ENCODE results near the gene CABLES2. TPM values are rescaled to one million over a fixed set of nuclear protein-coding genes. Genes with fewer than 3 reads are reported as not detected.

CABLES2 gene
- total RNA-seq, 1 experiment from 2014 or later, result 8.9 TPM

DNA sequence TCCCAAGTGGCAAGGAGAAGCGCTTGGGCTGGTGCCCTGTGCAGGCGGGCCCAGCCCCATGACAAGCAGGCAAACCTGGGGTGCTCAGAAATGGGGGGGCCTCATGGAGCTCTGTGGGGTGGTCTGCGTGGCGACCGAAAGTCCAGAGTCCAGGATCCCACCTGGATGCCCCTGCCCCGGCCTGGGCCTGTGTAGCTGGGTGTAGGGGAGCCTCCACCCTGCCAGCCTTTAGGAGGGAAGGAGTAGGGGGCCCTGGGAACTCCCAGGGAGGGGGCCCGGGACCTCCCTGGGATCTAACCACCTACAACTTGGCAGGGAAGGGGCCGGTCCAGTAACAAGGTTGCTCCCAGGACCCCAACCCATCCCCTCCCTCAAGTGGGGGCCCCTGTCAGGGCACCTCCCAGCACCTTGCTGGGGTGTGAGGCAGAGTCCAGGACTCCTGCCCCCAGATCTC is 35.5 kb downstream of the CABLES2 start:
- H3K9me2 ChIP-seq (ENCODE audit: insufficient read depth), result no peaks in the 10 kb centered on the region
- ChIA-PET POLR2A (no interaction called here), RAD21 (ENCODE audit: low non-redundant PET in 1 of 2, low total read pairs in 2 of 2, uncharacterized antibody in 2 of 2, unreplicated experiment in 2 of 2) (no interaction called here), CTCF (interaction anchor here (1.5 kb wide), 1 partner anchor 11 kb away, joined by 4 read pairs; no protein-coding TSS in a partner anchor)
- no peak for TF ChIP-seq SIN3A (IDR thresholded peaks at IDR 0.05; ENCODE audit: low read depth)
- TF ChIP-seq POLR2A (IDR thresholded peaks at IDR 0.05; ENCODE audit: borderline replicate concordance, extremely low read depth, insufficient read depth, insufficient read length), result no peak
- TF ChIP-seq EZH2 (IDR thresholded peaks at IDR 0.05), result no peak
- no peak for TF ChIP-seq CBX3 (IDR thresholded peaks at IDR 0.05; ENCODE audit: low read depth)
- TF ChIP-seq YY1 (IDR thresholded peaks at IDR 0.05; ENCODE audit: extremely low read depth, insufficient replicate concordance, low read depth, low read length), result no peak
- no peak overlapping the region for H3K9ac ChIP-seq (ENCODE audit: low read length)
- no TSS peak for BruUV-seq (replicated peaks)
- peaks cover 4% of the 10 kb centered on the region; the same call in 1 of the 2 replicates for H3K79me2 ChIP-seq (ENCODE audit: insufficient read depth, low read length)
- ATAC-seq (no peak), DNase-seq (ENCODE audit: low read depth, low spot score) (no peak)
- no peaks in the 10 kb centered on the region for H3K9me3 ChIP-seq (ENCODE audit: control insufficient read depth in 1 of 2, insufficient read depth in 1 of 2, low read depth in 1 of 2, low read length in 2 of 2)
- no peak overlapping the region for H2AFZ ChIP-seq (ENCODE audit: low read depth, low read length, poor library complexity, severe bottlenecking)
- H3K36me3 ChIP-seq (ENCODE audit: control insufficient read depth in 1 of 2, insufficient read depth in 2 of 2, low read length in 2 of 2), result no peaks in the 10 kb centered on the region
- no peaks in the 10 kb centered on the region for H4K20me1 ChIP-seq (ENCODE audit: insufficient read depth)
- H3K27me3 ChIP-seq (ENCODE audit: insufficient read depth, low read length), result no peaks in the 10 kb centered on the region
- no peak overlapping the region for H3K4me3 ChIP-seq (replicated peaks in 1 of 2; ENCODE audit: low read depth in 1 of 2, low read length in 2 of 2)
- H3K27ac ChIP-seq (ENCODE audit: low read depth, low read length), result no peak overlapping the region
- peaks cover 41 to 62% of the 10 kb centered on the region in 2 experiments for H3K4me1 ChIP-seq (ENCODE audit: control insufficient read depth in 1 of 2, insufficient read depth in 2 of 2, low read length in 2 of 2)
- intact Hi-C loops (cut with micrococcal nuclease), result no loop called here
- no peak overlapping the region for H3K4me2 ChIP-seq (ENCODE audit: low read length)

DNA sequence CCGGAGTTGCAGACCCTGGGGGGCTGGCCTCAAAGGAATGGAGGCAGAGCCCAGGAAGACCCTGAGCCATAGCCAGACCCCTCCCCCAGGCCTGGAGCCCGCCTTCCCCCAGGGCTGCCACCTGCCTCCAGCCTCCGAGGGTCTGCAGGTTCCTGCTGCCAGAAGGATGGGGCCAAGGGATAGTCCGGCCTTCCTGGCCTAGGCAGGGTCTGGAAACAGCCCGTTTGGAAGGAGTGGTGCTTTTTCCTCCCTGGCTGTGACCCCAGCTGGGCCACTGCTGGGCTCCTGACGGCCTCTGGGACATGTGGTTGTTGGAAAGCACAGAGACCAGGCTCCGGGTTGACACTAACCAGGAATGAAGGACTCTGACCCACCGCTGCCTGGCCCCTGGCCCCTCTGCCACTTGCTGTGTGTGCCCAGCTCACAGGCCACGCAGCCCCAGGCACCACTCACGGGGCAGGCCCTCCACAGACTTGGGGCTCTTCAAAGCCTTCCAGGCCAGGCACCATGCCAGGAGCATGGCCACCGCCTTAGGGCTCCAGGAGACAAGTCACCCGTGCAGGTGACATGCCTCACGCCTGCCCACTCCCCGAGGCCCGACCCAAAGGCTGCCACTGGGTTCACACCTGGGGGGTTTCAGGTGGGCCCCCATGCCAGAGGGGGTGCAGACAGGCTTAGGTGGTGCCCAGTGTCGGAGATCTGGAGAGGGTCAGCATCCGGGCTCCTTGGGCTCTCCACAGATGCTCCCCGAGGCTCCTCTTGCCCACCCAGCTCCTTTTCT is 36.1 kb downstream of the CABLES2 start:
- RAD21 ChIA-PET (ENCODE audit: low non-redundant PET in 1 of 2, low total read pairs in 2 of 2, uncharacterized antibody in 2 of 2, unreplicated experiment in 2 of 2), result no interaction called here
- ATAC-seq (no peak), DNase-seq (ENCODE audit: low read depth, low spot score) (no peak)
- intact Hi-C loops (cut with micrococcal nuclease), result no loop called here
- H3K79me2 ChIP-seq (ENCODE audit: insufficient read depth, low read length), result peaks cover 10% of the 10 kb centered on the region
- TF ChIP-seq TCF7L2 (IDR thresholded peaks at IDR 0.05; ENCODE audit: borderline replicate concordance, extremely low read depth, insufficient read depth, insufficient read length) (peak; percentile 61), EZH2phosphoT487 (IDR thresholded peaks at IDR 0.05; ENCODE audit: borderline replicate concordance) (no peak)
- no peaks in the 10 kb centered on the region for H3K9me2 ChIP-seq (ENCODE audit: insufficient read depth)
- peak overlapping the region; percentile 74; the same call in 1 of the 2 replicates for H3K27ac ChIP-seq (ENCODE audit: low read depth, low read length)
- no peaks in the 10 kb centered on the region for H3K36me3 ChIP-seq (ENCODE audit: control insufficient read depth in 1 of 2, insufficient read depth in 2 of 2, low read length in 2 of 2)
- CTCF ChIA-PET, result interaction anchor here (1.5 kb wide), 1 partner anchor 12 kb away, joined by 4 read pairs; no protein-coding TSS in a partner anchor
- H3K4me2 ChIP-seq (ENCODE audit: low read length), result peak overlapping the region; percentile 100
- BruUV-seq (replicated peaks), result no TSS peak
- H3K9ac ChIP-seq (ENCODE audit: low read length), result no peak overlapping the region; the same call in 1 of the 2 replicates
- H2AFZ ChIP-seq (ENCODE audit: low read depth, low read length, poor library complexity, severe bottlenecking), result no peak overlapping the region
- POLR2A ChIA-PET, result no interaction called here
- H3K27me3 ChIP-seq (ENCODE audit: insufficient read depth, low read length), result no peaks in the 10 kb centered on the region
- peaks cover 38 to 60% of the 10 kb centered on the region in 2 experiments for H3K4me1 ChIP-seq (ENCODE audit: control insufficient read depth in 1 of 2, insufficient read depth in 2 of 2, low read length in 2 of 2)
- H3K9me3 ChIP-seq (ENCODE audit: control insufficient read depth in 1 of 2, insufficient read depth in 1 of 2, low read depth in 1 of 2, low read length in 2 of 2), result no peaks in the 10 kb centered on the region
- H3K4me3 ChIP-seq (replicated peaks in 1 of 2; ENCODE audit: low read depth in 1 of 2, low read length in 2 of 2), result no peak overlapping the region
- H4K20me1 ChIP-seq (ENCODE audit: insufficient read depth), result no peaks in the 10 kb centered on the region
